Measurements from ENCODE around the gene GSN.

GSN gene

GRCh38 chr9:121367306-121368137 lies 99.6 kb downstream of the GSN start:
- H3K4me3 ChIP-seq (replicated peaks; ENCODE audit: low read depth, low read length) = peak overlapping the region; percentile 70
- TF ChIP-seq, protein P1, sequence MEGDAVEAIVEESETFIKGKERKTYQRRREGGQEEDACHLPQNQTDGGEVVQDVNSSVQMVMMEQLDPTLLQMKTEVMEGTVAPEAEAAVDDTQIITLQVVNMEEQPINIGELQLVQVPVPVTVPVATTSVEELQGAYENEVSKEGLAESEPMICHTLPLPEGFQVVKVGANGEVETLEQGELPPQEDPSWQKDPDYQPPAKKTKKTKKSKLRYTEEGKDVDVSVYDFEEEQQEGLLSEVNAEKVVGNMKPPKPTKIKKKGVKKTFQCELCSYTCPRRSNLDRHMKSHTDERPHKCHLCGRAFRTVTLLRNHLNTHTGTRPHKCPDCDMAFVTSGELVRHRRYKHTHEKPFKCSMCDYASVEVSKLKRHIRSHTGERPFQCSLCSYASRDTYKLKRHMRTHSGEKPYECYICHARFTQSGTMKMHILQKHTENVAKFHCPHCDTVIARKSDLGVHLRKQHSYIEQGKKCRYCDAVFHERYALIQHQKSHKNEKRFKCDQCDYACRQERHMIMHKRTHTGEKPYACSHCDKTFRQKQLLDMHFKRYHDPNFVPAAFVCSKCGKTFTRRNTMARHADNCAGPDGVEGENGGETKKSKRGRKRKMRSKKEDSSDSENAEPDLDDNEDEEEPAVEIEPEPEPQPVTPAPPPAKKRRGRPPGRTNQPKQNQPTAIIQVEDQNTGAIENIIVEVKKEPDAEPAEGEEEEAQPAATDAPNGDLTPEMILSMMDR (IDR thresholded peaks at IDR 0.05; ENCODE audit: low read length, missing control alignments) = no peak
- no peak for DNase-seq (ENCODE audit: low read depth)

DNA sequence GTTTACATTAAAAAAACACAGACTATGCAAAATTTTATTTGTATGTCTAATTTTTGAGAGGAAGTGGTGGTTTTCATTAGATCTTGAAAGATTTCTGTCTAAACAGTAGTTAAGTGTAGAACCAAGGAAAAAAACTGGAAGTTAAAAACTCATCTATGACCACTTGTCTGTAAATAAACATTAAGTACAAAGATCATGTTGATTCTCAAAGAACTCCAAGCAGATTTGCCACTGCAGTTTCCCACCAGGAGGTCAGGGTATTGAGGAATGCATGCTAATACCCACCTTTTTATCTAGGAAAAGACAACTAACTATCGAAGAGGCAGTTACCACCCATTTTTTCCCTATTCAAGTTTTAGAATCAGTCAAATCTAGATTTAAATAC lies 100.2 kb downstream of the GSN start:
- DNase-seq (ENCODE audit: low read depth) = no peak
- H3K4me3 ChIP-seq (replicated peaks; ENCODE audit: low read depth, low read length) = peak overlapping the region; percentile 70
- TF ChIP-seq, protein P1 (IDR thresholded peaks at IDR 0.05; ENCODE audit: low read length, missing control alignments) = no peak

- TF ChIP-seq, protein P1 (IDR thresholded peaks at IDR 0.05; ENCODE audit: low read length, missing control alignments) = no peak
- H3K4me3 ChIP-seq (replicated peaks; ENCODE audit: low read depth, low read length) = peak overlapping the region; percentile 70
- DNase-seq (ENCODE audit: low read depth) = no peak
Observed at GRCh38 chr9:121368745-121369144, 100.8 kb downstream of the GSN start.

- TF ChIP-seq, protein P1 (IDR thresholded peaks at IDR 0.05; ENCODE audit: low read length, missing control alignments) = no peak
- peak within 1 kb of the TSS; percentile 70 for H3K4me3 ChIP-seq (replicated peaks; ENCODE audit: low read depth, low read length)
- DNase-seq (ENCODE audit: low read depth) = peak; percentile 92
Observed at GRCh38 chr9:121369595-121370265, 101.8 kb downstream of the GSN start, which contains the start of gene STOM. Gene STOM (minus strand): TSS chr9:121370250. CDS start chr9:121370187, 63 bp downstream.

DNA sequence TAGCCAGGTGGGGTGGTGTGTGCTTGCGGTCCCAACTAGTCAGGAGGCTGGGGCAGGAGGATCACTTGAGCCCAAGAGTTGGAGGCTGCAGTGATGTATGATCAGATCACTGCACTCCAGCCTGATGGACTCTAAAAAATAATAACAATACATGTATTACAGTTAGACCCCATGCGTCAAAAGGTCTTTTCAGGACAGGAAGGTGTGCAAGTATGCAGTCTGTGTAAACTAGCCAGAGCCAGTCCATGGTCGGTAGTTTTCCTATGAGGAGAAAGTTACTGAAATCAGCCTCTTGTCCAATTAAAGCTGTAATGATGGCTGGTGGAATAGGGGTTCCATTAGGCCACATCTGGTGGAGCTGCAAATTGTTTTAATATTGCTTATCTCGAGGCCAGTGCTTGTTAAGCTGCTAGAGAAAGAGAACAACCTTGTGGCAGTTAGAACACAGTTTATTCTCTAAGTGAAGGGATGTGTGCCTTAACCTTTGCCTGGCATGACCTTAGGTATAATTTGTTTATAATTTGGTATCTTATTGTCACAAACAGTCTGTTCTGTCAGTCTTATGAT lies 103.6 kb downstream of the GSN start:
- TF ChIP-seq, protein P1 (IDR thresholded peaks at IDR 0.05; ENCODE audit: low read length, missing control alignments) = no peak
- H3K4me3 ChIP-seq (replicated peaks; ENCODE audit: low read depth, low read length) = no peak overlapping the region
- no peak for DNase-seq (ENCODE audit: low read depth)

- TF ChIP-seq, protein P1 (IDR thresholded peaks at IDR 0.05; ENCODE audit: low read length, missing control alignments) = no peak
- DNase-seq (ENCODE audit: low read depth) = no peak
- no peak overlapping the region for H3K4me3 ChIP-seq (replicated peaks; ENCODE audit: low read depth, low read length)
Observed at GRCh38 chr9:121372239-121373010, 104.5 kb downstream of the GSN start.

Measured in fibroblast of pulmonary artery (primary cell).